Suppressor macrophage treated with lipopolysaccharide for 1 hour (primary cell): ENCODE measurements around the gene CHSY1.

Source experiments
- DNase-seq, 3 donors: peaks; one replicate each; pipeline ENCODE4 v3.0.0-alpha.2; 2020 to 2022

The CHSY1 gene

GRCh38 chr15:101210466-101210865 is 41.4 kb downstream of the CHSY1 start:
- DNase-seq, result peak in 1 of 3 donors; percentile 18

- no peak for DNase-seq
Observed at GRCh38 chr15:101210058-101210457, 41.8 kb downstream of the CHSY1 start.

- no peak for DNase-seq
Observed at GRCh38 chr15:101209285-101209845, 42.5 kb downstream of the CHSY1 start.

- peak; percentile 91 to 97 (median 95) for DNase-seq
Observed at GRCh38 chr15:101207867-101208288, 44.0 kb downstream of the CHSY1 start.

- peak; percentile 86 to 91 (median 88) for DNase-seq
Observed at GRCh38 chr15:101206176-101206591, 45.7 kb downstream of the CHSY1 start.

- DNase-seq, result peak in 2 of 3 donors; percentile 65 to 73
Observed at GRCh38 chr15:101204739-101205535, 46.9 kb downstream of the CHSY1 start.

- peak in 2 of 3 donors; percentile 51 to 56 for DNase-seq
Observed at GRCh38 chr15:101203607-101204189, 48.1 kb downstream of the CHSY1 start.

- DNase-seq, result no peak
Observed at GRCh38 chr15:101203029-101203573, 48.7 kb downstream of the CHSY1 start.

GRCh38 chr15:101201411-101202174 is 50.3 kb downstream of the CHSY1 start:
- peak; percentile 89 to 93 (median 92) for DNase-seq

GRCh38 chr15:101200181-101200580 is 51.7 kb downstream of the CHSY1 start:
- no peak for DNase-seq

GRCh38 chr15:101198800-101199199 is 53.0 kb downstream of the CHSY1 start:
- no peak for DNase-seq

GRCh38 chr15:101198031-101198575 is 53.7 kb downstream of the CHSY1 start:
- no peak for DNase-seq

GRCh38 chr15:101194546-101195125 is 57.2 kb downstream of the CHSY1 start:
- no peak for DNase-seq

GRCh38 chr15:101193806-101194545 is 57.9 kb downstream of the CHSY1 start:
- DNase-seq, result peak; percentile 45 to 65 (median 60)

GRCh38 chr15:101193120-101193644 is 58.7 kb downstream of the CHSY1 start:
- DNase-seq, result peak in 1 of 3 donors; percentile 29

GRCh38 chr15:101192081-101192480 is 59.8 kb downstream of the CHSY1 start:
- no peak for DNase-seq

- DNase-seq, result no peak
Observed at GRCh38 chr15:101191242-101191641, 60.6 kb downstream of the CHSY1 start.

- no peak for DNase-seq
Observed at GRCh38 chr15:101190092-101190595, 61.7 kb downstream of the CHSY1 start.

GRCh38 chr15:101189409-101190091 is 62.3 kb downstream of the CHSY1 start:
- DNase-seq, result no peak
